GM18951 (cell line): ENCODE data around the gene CEACAM8.
"Not testable (repeated sequence)": the region's sequence is repeated elsewhere in the genome, so short reads cannot be mapped to it uniquely, and the experiment has no call there.

ENCODE experiments used
- POLR2A ChIP-seq: IDR thresholded peaks from 4 replicates; pipeline ENCODE4 v1.6.1; 2011; ENCODE audit warnings: mild to moderate bottlenecking; ENCODE audit not compliant: insufficient read length, insufficient read depth; ENCODE audit errors: extremely low read depth
- in situ Hi-C: fragments of 300-500 bp; cut with MboI; formaldehyde crosslinking; loops from one replicate; pipeline ENCODE4 v1.12.0; 2022; ENCODE audit warnings: low sequenced_read_pairs, mixed read lengths, inconsistent platforms; ENCODE audit not compliant: unreplicated experiment

CEACAM8 gene

DNA sequence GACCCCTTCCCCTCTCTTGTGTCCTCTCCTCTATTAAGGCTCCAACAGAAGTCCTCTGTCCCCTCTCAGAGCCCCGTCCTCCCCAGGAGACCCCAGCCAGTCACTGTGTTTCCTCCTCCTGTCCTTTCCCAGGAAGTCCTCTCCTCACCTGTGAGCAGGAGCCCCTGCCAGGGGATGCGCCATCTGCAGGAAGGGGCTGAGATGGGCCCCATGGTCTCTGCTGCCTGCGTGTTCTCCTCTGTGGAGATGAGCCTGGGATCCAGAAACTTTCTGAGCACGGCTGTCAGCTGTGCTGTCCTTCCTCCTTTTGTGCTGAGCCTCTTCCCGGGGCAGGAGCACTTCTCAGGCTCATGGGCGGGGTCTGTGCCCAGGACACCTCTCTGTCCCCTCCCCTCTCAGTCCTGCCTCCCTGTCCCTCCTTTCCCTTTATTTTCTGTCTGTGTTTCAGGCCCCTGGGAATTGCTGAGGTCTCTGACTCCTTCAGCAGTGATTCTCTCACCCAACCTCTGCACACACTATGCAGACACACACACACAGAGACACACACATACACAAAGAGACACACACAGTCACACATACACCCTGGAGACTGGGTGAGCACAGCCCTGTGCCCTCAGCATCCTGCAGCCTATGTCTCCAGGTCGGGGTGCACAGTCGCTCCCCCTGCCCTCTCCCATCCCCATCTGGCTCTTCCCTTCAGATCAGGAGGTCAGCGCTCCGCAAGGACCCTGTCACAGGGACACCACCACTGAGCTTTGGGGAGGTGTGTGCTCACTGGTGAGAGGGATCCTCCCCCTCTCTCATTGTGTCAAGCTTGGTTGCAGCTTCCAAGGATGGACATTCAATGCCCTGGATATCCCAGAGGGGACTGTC is at the start of gene CEACAM8:
Gene CEACAM8 (minus strand): TSS at position 308 of the 873 bp plus-strand sequence. CDS start 96 bp downstream, at position 212.
- in situ Hi-C loops: no loop called here
- no peak for TF ChIP-seq POLR2A

DNA sequence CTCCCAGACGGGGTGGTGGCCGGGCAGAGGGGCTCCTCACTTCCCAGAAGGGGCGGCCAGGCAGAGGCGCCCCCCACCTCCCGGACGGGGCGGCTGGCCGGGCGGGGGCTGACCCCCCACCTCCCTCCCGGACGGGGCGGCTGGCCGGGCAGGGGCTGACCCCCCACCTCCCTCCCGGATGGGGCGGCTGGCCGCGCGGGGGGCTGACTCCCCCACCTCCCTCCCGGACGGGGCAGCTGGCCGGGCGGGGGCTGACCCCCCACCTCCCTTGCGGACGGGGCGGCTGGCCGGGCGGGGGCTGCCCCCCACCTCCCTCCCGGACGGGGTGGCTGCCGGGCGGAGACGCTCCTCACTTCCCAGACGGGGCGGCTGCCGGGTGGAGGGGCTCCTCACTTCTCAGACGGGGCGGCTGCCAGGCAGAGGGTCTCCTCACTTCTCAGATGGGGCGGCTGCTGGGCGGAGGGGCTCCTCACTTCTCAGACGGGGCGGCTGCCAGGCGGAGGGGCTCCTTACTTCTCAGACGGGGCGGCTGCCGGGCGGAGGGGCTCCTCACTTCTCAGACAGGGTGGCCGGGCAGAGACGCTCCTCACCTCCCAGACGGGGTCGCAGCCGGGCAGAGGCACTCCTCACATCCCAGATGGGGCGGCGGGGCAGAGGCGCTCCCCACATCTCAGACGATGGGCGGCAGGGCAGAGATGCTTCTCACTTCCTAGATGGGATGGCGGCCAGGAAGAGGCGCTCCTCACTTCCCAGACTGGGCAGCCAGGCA is 44.8 kb upstream of the CEACAM8 start:
- in situ Hi-C loops: not testable (repeated sequence)

DNA sequence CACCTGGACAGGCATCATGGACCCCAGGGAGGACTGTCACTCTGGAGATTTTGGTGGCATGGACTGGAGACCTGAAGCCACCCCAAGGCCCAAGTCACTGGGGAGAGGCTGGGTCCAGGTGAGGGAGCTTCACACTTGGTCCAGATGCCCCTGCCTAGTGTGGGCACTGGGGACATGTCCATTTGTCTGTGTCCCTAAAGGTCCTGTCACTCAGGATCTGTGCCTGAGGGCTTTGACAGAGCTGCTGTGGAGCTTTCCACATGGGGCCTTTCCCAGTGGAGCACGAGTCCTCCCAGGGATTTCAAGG is 40.5 kb upstream of the CEACAM8 start:
- TF ChIP-seq POLR2A: no peak
- in situ Hi-C loops: no loop called here

DNA sequence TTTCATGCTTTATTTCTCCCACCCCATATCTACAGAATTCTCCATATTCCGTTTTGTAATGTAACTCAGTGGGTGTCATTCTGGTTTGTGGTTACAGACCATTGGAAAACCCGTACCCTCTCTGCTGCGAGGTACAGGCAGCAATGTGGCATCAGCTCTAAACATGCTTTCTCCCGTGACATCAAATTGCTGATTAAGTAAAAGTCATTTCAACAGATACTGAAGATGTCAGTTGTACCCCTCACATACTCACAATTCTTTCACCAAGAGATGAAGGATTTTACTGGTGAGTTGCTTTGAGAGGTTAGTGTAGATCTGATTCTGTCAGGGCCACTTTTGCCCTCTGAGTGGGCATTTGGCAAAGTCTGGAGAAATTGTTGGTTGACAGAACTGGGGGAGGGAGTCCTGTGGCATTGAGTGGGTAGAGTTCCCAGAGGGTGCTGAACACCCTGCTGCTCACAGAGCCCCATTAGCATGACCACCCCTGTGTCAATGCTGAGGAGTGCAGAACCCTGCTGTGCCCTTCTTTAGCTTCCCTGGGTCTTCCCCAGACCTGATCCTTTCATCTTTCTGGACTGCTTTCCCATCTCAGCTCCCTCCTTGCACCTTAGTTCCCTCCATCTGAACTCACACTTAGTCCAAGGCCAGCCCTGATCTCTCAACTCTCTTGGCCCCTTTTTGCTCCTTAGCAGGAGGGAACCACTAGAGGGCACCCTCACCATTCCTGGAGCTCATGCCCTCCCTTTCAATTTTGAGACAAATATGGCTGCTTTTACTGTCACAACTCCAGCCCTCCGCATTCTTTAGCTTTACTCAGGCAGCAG is 39.9 kb upstream of the CEACAM8 start:
- in situ Hi-C loops: no loop called here
- TF ChIP-seq POLR2A: no peak

DNA sequence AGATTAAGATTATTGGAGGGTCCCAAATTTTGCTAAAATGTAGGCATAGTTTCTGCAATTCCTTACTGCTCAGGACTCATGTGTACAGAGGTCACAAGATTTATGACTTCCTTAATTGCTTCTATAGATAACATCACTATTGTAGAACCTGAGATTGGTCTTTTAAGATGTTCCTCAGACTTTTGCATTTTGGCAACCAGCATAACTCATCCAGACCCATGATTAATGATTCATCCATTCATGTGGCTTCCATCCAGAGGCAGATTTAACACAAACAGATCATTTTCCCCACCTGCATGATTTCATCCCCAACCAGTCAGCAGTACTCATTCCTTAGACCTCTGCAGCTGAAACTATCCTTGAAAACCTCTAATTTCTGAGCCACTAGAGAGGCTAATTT is 34.5 kb upstream of the CEACAM8 start:
- in situ Hi-C loops: no loop called here

DNA sequence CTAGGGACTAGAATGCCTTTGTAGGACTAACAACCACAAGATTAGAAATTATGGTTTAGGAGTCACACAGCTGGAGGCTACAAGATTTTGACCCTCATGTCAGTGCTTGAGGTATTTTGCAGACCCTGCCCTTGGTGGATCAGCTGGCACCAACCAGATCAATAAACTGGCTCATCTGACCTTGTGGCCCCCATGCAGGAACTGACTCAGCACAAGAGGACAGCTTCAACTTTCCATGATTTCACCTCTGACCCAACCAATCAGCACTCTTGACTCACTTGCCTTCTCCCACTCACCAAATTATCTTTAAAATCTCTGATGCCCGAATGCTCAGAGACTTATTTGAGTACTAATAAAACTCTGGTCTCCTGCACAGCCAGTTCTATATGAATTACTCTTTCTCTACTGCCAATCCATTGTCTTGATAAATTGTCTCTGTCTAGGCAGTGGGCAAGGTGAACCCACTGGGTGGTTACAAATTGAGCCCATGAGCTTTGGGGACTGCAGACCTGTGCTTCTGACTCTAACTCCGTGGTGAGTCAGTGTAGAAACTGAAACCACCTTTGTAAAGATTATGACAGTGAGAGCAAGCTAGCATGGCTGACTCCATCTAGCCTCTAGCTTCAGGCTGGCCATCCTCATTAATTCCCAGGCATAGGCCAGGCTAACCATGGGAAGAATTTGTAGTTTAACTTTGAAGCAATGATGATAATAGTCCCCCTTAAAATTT is 33.9 kb upstream of the CEACAM8 start:
- TF ChIP-seq POLR2A: no peak
- in situ Hi-C loops: no loop called here

More for the DNA sequence above, 34.5 kb upstream of the CEACAM8 start:
- TF ChIP-seq POLR2A: no peak

DNA sequence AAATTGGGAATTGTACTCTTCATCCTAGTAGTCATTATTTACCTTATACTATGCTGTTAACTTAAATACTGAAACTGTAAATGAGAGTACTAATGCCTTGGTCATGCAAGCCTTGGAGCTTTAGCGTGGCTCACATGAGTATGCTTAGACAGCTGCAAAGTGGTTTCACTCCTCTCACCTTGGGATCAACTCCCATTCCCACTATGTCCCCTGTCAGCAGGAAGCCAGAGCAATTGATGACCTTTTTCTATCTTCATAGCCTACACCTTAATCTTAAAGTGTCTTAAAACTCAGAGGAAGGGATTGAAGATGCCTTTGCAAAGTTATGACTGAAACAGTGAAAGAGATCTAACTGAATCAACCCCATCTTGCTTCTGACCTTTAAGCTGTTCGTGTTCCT is 33.2 kb upstream of the CEACAM8 start:
- in situ Hi-C loops: no loop called here
- TF ChIP-seq POLR2A: no peak

DNA sequence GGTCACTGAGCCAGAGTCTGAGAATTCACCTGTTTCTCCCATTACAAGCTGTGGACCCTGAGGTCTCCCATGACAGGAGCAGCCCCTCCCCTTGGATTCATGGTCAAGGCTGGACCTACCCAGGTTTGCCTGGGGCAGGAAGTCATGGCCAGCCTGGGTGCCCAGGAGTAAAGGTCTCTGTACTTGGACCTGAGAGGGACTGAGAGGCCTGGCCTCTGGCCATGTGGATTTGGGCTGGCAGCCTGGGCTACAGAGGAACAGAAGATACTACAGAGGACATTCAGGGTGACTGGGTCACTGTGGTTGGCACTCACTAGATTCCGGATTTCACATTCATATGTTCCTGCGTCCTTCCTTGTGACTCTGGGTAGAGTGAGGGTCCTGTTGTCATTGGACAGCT is 31.5 kb upstream of the CEACAM8 start:
- TF ChIP-seq POLR2A: no peak
- in situ Hi-C loops: no loop called here

DNA sequence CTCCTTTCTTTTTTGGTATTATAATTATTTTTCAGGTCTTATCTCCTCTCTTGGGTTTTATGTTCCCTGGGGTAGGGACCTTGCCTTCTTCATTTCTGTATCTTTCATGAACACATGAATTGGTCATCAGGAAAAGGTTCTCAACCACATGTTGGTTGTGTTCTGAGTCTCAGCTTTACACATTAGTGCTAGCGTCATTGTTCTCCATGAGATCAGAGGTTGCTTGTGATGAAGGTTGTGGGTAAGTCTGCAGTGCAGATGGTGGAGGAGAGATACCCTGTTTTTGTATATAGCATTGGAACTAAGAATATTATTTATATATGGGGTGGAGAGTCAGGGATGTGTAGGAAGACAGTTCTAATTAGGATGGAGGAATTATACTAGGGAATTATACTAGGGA is 24.5 kb upstream of the CEACAM8 start:
- TF ChIP-seq POLR2A: no peak
- in situ Hi-C loops: no loop called here

DNA sequence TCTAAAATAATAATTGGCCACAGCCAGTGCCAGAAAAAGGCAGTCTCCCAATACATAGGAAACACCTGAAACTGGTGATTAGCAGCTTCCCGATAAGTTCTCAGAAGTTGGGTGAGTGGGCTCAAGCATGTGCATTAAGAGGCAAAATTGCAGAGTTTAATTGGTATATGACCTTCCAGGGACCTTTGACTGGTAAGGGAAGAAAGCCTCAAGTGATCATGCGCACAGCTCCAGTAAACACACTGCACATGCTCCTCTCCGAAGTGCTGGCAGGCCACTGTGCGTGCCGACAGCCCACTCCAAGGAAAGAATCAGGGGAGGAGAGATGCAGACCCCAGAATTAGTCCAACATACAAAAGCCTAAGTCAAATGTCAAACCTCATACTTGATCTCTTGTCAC is 18.9 kb upstream of the CEACAM8 start:
- in situ Hi-C loops: no loop called here
- TF ChIP-seq POLR2A: no peak

DNA sequence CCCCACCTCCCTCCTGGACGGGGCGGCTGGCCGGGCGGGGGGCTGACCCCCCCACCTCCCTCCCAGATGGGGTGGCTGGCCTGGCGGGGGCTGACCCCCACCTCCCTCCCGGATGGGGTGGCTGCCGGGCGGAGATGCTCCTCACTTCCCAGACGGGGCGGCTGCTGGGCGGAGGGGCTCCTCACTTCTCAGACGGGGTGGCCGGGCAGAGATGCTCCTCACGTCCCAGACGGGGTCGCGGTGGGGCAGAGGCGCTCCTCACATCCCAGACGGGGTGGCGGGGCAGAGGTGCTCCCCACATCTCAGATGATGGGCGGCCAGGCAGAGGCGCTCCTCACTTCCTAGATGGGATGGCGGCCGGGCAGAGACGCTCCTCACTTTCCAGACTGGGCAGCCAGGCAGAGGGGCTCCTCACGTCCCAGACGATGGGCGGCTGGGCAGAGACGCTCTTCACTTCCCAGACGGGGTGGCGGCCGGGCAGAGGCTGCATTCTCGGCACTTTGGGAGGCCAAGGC is 15.7 kb upstream of the CEACAM8 start:
- in situ Hi-C loops: not testable (repeated sequence)

DNA sequence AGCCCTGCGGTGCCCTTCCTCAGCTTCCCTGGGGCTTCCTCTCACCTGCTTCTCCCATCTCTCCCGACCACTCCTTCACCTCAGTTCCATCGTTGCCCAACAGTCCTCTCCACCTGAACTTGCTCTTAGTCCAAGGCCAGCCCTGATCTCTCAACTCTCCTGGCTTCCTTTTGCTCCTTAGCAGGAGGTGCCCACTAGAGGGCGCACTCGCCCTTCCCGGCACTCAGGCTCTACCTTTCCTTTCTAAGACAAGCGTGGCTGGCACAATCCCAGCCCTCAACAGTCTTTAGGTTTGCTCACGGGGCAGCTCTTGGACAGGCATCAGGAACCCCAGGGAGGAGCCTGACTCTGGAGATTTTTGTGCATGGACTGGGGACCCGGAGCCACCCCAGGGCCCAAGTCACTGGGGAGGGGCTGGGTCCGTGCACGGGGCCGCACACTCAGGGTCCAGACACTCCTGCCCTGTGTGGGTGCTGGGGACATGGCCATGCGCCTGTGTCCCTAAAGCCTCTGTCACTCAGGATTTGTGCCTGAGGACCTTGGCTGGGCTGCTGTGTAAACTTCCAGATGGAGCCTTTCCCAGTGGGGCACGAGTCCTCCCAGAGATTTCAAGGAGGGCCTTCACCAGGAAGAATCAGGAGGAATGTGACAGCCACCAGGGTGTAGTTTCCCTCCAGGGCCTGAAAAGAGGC is 12.1 kb upstream of the CEACAM8 start:
- TF ChIP-seq POLR2A: no peak
- in situ Hi-C loops: no loop called here
